Measurements from ENCODE around the gene CDH19. TPM values are rescaled to one million over a fixed set of nuclear protein-coding genes. Genes with fewer than 3 reads are reported as not detected.

CDH19 gene
- polyA plus RNA-seq, 1 donor (not counting 4 experiments of a cell fraction or from before 2014, with no cell fraction given), result not detected

DNA sequence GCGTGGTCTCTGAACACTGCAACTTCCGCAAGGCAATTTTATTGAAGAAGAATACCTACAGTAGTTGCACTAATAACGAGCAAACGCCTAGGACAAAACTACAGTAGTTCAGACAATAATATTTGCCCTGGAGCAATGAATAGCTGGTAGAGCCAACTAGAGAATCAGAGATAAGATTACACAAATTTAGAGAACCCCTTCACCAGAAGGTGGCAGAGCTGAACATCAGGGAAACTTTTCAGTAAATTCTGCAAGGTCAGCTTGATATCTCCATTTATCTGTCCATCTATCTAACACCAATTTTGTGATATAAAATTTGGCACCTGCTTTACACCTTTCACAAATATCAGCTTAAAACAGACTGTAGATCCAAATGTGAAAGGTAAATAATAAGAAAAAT lies 43.8 kb downstream of the CDH19 start:
- Histone ChIP-seq H3K27me3 (ENCODE audit: control insufficient read depth, extremely low read depth, insufficient read depth, low read length) (no peaks in the 10 kb centered on the region), H3K79me2 (ENCODE audit: control insufficient read depth, insufficient read depth, low read length) (no peaks in the 10 kb centered on the region), H3K4me3 (ENCODE audit: control insufficient read depth in 2 of 3, extremely low read depth in 1 of 3, insufficient read depth in 2 of 3, low read depth in 1 of 3, low read length in 3 of 3) (no peak overlapping the region), H3K4me2 (ENCODE audit: control insufficient read depth, extremely low read depth, insufficient read depth, low read depth, low read length) (no peak overlapping the region), H3K4me1 (ENCODE audit: control insufficient read depth, extremely low read depth, insufficient read depth, low read length) (no peaks in the 10 kb centered on the region), H2AFZ (ENCODE audit: control insufficient read depth, low read length) (no peak overlapping the region), H3K36me3 (ENCODE audit: control insufficient read depth in 2 of 2, extremely low read depth in 1 of 2, insufficient read depth in 2 of 2, low read length in 2 of 2) (no peaks in the 10 kb centered on the region), H3K9me3 (ENCODE audit: control insufficient read depth, low read depth, low read length) (no peaks in the 10 kb centered on the region), H3K9me1 (ENCODE audit: control insufficient read depth, extremely low read depth, insufficient read depth, low read length) (no peaks in the 10 kb centered on the region), H3K9ac (ENCODE audit: control insufficient read depth, extremely low read depth, insufficient read depth, low read length) (no peak overlapping the region), H3K27ac (ENCODE audit: control insufficient read depth, insufficient read depth, low read length) (no peak overlapping the region), H4K20me1 (ENCODE audit: control insufficient read depth, extremely low read depth, insufficient read depth, low read length) (no peaks in the 10 kb centered on the region)
- DNase-seq (ENCODE audit: low read depth, low spot score), result no peak
- dilution Hi-C loops (cut with MboI; ENCODE audit: extremely low pct_ligation_motif_present, low sequenced_read_pairs), result no loop called here
- FAIRE-seq, result no peak
- TF ChIP-seq, protein P1, sequence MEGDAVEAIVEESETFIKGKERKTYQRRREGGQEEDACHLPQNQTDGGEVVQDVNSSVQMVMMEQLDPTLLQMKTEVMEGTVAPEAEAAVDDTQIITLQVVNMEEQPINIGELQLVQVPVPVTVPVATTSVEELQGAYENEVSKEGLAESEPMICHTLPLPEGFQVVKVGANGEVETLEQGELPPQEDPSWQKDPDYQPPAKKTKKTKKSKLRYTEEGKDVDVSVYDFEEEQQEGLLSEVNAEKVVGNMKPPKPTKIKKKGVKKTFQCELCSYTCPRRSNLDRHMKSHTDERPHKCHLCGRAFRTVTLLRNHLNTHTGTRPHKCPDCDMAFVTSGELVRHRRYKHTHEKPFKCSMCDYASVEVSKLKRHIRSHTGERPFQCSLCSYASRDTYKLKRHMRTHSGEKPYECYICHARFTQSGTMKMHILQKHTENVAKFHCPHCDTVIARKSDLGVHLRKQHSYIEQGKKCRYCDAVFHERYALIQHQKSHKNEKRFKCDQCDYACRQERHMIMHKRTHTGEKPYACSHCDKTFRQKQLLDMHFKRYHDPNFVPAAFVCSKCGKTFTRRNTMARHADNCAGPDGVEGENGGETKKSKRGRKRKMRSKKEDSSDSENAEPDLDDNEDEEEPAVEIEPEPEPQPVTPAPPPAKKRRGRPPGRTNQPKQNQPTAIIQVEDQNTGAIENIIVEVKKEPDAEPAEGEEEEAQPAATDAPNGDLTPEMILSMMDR (optimal IDR thresholded peaks at IDR 0.05 in 1 of 3, IDR thresholded peaks at IDR 0.05 in 1 of 3, conservative IDR thresholded peaks at IDR 0.05 in 1 of 3; ENCODE audit: extremely low read depth in 1 of 3, insufficient read depth in 2 of 3, low read length in 3 of 3), result peak in 1 of 3 experiments; percentile 19
- no peak for TF ChIP-seq EZH2 (IDR thresholded peaks at IDR 0.05; ENCODE audit: low read length)

DNA sequence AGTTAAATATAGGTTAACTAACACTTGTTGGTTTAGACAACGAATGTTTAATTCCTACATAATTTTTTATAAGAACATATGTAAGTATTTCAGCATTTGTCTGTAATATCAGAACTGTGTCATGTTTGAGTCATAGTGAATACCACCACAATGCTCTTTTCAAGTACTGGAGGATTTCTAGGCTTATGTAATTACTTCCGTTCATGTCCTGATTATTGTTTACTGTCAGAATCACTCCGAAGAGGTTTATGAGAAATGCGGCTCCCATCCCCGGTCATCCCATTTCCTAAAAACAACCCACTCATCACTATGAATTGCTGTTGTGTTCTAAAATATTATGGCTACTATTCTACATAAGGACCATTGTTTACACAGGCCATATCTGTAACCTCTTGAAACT lies 45.1 kb downstream of the CDH19 start:
- Histone ChIP-seq H3K9me1 (ENCODE audit: control insufficient read depth, extremely low read depth, insufficient read depth, low read length) (no peaks in the 10 kb centered on the region), H3K9me3 (ENCODE audit: control insufficient read depth, low read depth, low read length) (no peaks in the 10 kb centered on the region), H3K27me3 (ENCODE audit: control insufficient read depth, extremely low read depth, insufficient read depth, low read length) (no peaks in the 10 kb centered on the region), H2AFZ (ENCODE audit: control insufficient read depth, low read length) (no peak overlapping the region), H3K9ac (ENCODE audit: control insufficient read depth, extremely low read depth, insufficient read depth, low read length) (no peak overlapping the region), H3K4me2 (ENCODE audit: control insufficient read depth, extremely low read depth, insufficient read depth, low read depth, low read length) (no peak overlapping the region), H3K4me3 (ENCODE audit: control insufficient read depth in 2 of 3, extremely low read depth in 1 of 3, insufficient read depth in 2 of 3, low read depth in 1 of 3, low read length in 3 of 3) (no peak overlapping the region), H4K20me1 (ENCODE audit: control insufficient read depth, extremely low read depth, insufficient read depth, low read length) (no peaks in the 10 kb centered on the region), H3K27ac (ENCODE audit: control insufficient read depth, insufficient read depth, low read length) (no peak overlapping the region), H3K36me3 (ENCODE audit: control insufficient read depth in 2 of 2, extremely low read depth in 1 of 2, insufficient read depth in 2 of 2, low read length in 2 of 2) (no peaks in the 10 kb centered on the region), H3K4me1 (ENCODE audit: control insufficient read depth, extremely low read depth, insufficient read depth, low read length) (no peaks in the 10 kb centered on the region), H3K79me2 (ENCODE audit: control insufficient read depth, insufficient read depth, low read length) (no peaks in the 10 kb centered on the region)
- TF ChIP-seq EZH2 (IDR thresholded peaks at IDR 0.05; ENCODE audit: low read length), result no peak
- TF ChIP-seq, protein P1 (optimal IDR thresholded peaks at IDR 0.05 in 1 of 3, IDR thresholded peaks at IDR 0.05 in 1 of 3, conservative IDR thresholded peaks at IDR 0.05 in 1 of 3; ENCODE audit: extremely low read depth in 1 of 3, insufficient read depth in 2 of 3, low read length in 3 of 3), result no peak
- FAIRE-seq (no peak), DNase-seq (ENCODE audit: low read depth, low spot score) (no peak)
- dilution Hi-C loops (cut with MboI; ENCODE audit: extremely low pct_ligation_motif_present, low sequenced_read_pairs), result no loop called here

Measured in keratinocyte (primary cell).